Measurements from ENCODE around the gene MARCHF4.
A peak's percentile ranks its signal among the peaks of the same experiment; 100 is the strongest.

MARCHF4 gene, protein sequence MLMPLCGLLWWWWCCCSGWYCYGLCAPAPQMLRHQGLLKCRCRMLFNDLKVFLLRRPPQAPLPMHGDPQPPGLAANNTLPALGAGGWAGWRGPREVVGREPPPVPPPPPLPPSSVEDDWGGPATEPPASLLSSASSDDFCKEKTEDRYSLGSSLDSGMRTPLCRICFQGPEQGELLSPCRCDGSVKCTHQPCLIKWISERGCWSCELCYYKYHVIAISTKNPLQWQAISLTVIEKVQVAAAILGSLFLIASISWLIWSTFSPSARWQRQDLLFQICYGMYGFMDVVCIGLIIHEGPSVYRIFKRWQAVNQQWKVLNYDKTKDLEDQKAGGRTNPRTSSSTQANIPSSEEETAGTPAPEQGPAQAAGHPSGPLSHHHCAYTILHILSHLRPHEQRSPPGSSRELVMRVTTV

GRCh38 chr2:216371721-216372702, at the start of gene MARCHF4:
MARCHF4 (minus strand) TSS chr2:216372483; CDS start chr2:216370260, 2,223 bp downstream.
- peak; percentile 89 for DNase-seq

- no peak for DNase-seq
Measured at GRCh38 chr2:216420367-216421101, 48.3 kb upstream of the MARCHF4 start.

DNA sequence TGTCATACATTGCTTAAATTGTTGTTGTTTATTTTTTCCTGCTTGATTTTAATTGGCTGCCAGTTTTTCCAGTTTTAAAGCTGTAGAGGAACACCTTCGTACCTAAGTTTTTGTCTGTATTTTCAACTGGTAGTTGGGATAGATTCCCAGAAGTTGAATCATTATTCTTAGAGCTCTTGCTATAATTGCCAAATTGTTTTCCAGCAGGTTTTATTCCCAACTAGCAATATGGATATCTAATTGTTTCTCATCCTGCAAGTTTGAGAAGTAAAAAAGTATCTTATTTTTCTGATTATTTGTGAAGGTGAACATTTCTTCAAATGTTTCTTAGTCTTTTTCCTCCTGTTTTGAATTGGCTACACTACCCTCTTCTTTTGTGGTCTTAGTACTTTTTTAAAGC, 46.7 kb upstream of the MARCHF4 start:
- DNase-seq, result no peak

- DNase-seq, result no peak
Measured at GRCh38 chr2:216416571-216417307, 44.5 kb upstream of the MARCHF4 start.

DNA sequence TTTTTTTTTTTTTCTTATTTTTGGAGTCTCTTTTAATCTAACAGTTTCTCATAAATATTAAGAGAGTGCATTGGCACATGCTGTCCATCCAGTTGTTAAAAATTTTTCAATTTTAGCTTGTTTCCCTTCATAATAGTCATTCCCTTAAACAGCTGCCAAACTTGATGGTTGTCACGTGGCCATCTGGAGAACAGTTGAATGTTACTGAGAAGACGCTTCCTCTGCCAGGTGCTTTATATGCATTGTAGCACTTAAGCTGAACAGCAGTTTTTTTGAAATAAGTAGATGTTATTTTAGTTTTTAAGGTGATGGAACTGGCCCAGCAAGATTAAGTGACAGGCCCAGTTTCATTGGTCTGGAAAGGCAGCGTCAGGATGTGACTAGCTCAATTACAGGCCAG, 43.3 kb upstream of the MARCHF4 start:
- no peak for DNase-seq

DNA sequence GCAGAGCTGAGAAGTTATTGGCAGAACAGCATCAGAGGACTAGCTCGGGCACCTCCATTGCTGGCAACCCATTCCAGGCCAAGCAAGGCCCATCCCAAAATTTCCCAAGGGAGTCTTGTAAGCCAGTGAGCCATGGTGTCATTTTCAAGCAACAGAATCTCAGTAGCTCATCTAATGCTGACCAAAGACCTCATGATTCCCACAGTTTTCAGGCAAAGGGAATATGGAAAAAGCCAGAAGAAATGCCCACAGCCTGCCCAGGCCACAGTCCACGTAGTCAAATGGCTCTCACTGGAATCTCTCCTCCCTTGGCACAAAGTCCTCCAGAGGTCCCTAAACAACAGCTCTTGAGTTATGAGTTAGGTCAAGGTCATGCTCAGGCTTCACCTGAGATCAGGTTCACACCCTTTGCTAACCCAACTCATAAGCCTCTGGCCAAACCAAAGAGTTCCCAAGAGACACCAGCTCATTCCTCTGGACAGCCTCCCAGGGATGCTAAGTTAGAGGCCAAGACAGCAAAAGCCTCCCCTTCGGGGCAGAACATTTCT, 42.6 kb upstream of the MARCHF4 start:
- DNase-seq, result no peak

- no peak for DNase-seq
Measured at GRCh38 chr2:216413882-216414281, 41.6 kb upstream of the MARCHF4 start.

GRCh38 chr2:216412022-216412999, 40.0 kb upstream of the MARCHF4 start, which contains the start of gene SMARCAL1:
SMARCAL1 (plus strand) TSS chr2:216412484; CDS start chr2:216414705, 2,221 bp downstream.
- peak; percentile 99 for DNase-seq

GRCh38 chr2:216410550-216410949, 38.3 kb upstream of the MARCHF4 start:
- no peak for DNase-seq

- no peak for DNase-seq
Measured at GRCh38 chr2:216408426-216409290, 36.4 kb upstream of the MARCHF4 start.

- DNase-seq, result no peak
Measured at GRCh38 chr2:216406826-216407225, 34.5 kb upstream of the MARCHF4 start.

DNA sequence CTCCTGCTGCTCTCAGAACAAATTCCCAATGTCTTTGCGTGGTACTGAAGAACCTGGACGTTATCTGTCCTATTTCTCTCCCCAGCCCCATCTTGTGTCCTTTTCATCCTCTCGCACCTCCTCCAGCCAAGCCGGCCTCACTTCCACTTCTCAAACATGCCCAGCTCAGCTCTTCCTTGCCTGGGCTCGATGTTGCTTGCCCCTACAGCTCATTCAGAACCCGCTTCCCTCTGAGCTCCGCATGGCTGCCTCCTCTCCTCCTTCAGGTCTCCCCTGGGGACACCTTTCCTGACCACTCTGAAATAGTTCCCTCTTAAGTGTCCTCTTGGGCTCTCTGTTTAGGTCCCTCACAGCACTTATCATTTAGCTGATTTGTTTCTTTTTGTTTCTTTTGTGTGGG, 33.3 kb upstream of the MARCHF4 start:
- DNase-seq, result no peak

GRCh38 chr2:216404010-216404618, 31.8 kb upstream of the MARCHF4 start:
- peak; percentile 75 for DNase-seq

DNA sequence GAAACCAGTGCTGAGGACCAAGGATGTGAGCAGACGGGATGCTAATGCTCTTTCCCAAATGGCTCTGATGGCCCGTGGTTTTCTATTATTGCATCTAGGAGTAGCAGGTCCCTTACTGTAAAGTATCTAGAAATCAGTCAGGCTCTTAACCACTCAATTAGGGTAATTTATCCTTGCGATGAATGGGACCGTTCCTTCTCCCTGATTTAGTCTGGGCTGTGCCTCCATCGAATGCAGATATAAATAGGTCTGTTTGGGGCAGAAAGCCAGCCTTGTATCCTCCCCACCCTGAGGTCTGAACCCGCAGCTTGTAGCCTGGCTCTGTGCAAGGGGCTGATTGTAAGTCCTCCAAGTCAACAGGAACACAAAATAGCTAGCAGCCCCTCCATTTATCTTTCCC, 30.5 kb upstream of the MARCHF4 start:
- no peak for DNase-seq

DNA sequence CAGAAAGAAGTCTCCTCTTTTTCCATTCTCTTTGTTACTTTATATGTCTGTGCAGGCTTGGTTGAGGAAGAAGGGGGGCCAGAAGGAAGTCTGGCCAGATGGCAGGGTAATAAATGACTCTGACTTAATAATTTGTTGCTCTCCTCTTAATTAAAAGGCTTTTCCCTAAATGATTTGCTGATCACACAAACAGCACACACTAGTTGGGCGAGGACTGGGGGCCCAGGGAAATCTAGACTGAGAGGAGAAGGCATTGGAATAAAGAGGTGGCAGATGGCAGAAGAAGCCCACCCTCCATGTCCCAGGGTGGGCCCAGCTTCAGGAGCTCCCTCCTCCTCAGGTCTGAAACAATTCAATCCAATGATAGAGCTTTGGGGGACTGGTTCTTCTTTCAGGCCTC, 27.3 kb upstream of the MARCHF4 start:
- DNase-seq, result no peak

DNA sequence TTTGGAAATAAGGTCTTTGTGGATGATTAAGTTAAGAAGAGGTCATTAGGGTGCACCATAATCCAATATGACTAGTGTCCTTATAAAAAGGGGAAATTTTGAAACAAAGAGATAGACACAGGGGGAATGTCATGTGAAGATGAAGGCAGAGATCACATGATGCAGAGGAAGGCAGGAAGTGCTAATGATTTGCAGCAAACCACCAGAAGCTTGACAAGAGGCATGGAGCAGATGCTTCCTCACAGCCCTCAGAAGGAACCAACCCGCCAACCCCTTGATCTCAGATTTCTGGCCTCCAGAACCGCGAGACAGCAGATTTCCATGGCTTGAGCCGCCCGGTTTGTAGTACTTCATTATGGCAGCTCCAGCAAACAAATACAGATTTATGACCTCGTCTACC, 22.6 kb upstream of the MARCHF4 start:
- DNase-seq, result no peak

DNA sequence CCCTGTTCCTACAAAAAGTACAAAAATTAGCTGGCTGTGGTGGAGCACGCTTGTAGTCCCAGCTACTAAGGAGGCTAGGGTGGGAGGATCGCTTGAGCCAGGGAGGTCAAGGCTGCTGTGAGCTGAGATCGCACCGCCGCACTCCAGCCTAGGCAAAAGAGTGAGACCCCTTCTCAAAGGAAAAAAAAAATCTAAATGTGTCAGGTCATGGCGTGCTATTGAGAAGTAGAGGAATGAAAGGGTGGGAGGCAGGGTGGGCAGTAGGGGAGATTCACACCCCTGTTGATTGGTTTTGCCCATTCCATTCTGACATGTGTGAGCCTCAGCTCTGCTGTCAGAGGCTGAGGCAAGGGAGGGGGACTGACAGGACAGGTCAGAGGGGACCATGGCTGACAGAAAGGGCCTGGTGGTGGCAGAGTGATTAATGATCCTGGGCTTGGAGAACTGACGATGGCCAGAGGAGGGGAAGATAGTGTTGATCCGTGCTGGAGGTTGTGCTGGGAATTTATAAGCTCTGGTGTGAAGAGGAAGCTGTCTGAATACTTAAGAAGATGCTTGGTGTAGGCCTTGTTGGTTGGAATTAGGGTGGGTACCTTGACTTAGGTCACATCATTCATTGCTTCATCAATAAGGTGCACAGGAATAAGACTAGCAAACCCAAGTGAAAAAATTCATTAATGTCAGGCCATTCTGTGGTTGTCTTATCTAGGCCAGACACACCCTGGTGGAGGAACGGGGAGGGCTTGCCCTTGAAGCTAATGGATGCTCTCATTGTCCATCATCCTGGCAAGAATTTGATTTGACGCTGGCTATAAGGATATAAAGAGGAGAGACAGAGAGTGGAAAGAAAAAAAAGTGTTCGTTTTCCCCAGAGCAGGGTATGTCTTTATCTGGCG, 20.9 kb upstream of the MARCHF4 start:
- no peak for DNase-seq

GRCh38 chr2:216392018-216392562, 19.8 kb upstream of the MARCHF4 start:
- no peak for DNase-seq

Data from activated CD8-positive, alpha-beta memory T cell treated with anti-CD3 and anti-CD28 coated beads for 24 hours (primary cell).